Uterus (tissue), 2 donors: Measurements from ENCODE around the gene FAM180B.

Source experiments
- POLR2A ChIP-seq, 2 donors: fragments of 450-650 bp; IDR thresholded peaks; one replicate each; pipeline ENCODE4 v1.6.1; 2016; ENCODE audit warnings: antibody characterized with exemption in 2 of 2, mild to moderate bottlenecking in 1 of 2, moderate library complexity in 1 of 2
- TF ChIP-seq, protein P1 (sequence below), 4 experiments: fragments of 200-600 bp in 2 of 4; fragments of 450-650 bp in 2 of 4; sonication (generic) in 2 of 4; IDR thresholded peaks; one replicate each; pipeline ENCODE4 v1.5.1; 2016 to 2019; ENCODE audit warnings: antibody characterized with exemption in 4 of 4, mild to moderate bottlenecking in 2 of 4, moderate library complexity in 1 of 4

DNA sequence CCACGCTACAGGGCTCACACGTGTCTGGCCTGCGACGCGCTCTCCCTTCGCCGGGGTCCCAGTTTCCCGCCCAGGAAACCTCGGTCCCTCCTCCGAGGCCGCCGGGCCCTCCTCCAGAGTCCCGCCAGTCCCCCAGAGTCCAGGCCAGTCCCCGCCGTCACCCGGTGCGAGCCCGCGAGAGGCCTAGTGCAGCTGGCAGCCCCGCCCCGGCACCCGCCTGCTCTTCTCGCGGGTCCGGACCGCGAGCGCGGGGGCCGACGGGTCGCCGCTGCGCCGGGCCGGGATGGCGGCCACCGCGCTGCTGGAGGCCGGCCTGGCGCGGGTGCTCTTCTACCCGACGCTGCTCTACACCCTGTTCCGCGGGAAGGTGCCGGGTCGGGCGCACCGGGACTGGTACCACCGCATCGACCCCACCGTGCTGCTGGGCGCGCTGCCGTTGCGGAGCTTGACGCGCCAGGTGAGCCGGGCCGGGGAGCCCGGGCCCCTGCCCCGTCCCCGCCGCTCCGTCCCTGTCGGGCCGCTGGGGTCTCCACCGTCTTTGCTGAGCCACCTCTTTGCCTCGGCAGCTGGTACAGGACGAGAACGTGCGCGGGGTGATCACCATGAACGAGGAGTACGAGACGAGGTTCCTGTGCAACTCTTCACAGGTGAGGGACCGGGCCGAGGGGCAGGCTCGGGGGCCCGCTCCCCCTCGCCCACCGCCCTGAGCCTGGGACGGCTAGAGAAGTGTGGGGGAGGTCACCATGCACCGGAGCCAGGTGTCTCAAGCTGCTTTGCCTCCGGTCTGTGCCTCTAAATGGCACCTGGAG lies 20.9 kb upstream of the FAM180B start, which contains the start of gene PTPMT1:
- TF ChIP-seq, protein P1, sequence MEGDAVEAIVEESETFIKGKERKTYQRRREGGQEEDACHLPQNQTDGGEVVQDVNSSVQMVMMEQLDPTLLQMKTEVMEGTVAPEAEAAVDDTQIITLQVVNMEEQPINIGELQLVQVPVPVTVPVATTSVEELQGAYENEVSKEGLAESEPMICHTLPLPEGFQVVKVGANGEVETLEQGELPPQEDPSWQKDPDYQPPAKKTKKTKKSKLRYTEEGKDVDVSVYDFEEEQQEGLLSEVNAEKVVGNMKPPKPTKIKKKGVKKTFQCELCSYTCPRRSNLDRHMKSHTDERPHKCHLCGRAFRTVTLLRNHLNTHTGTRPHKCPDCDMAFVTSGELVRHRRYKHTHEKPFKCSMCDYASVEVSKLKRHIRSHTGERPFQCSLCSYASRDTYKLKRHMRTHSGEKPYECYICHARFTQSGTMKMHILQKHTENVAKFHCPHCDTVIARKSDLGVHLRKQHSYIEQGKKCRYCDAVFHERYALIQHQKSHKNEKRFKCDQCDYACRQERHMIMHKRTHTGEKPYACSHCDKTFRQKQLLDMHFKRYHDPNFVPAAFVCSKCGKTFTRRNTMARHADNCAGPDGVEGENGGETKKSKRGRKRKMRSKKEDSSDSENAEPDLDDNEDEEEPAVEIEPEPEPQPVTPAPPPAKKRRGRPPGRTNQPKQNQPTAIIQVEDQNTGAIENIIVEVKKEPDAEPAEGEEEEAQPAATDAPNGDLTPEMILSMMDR (IDR thresholded peaks at IDR 0.05) = no peak
- TF ChIP-seq POLR2A (IDR thresholded peaks at IDR 0.05) = peak in 1 of 2 donors; percentile 27
